KMS-11 (cell line): ENCODE results near the gene PCDHGB6.
"Not testable (repeated sequence)": the region's sequence is repeated elsewhere in the genome, so short reads cannot be mapped to it uniquely, and the experiment has no call there.

ENCODE experiments used
- H2AFZ ChIP-seq: fragments of 200-600 bp; sonication (generic); 2 replicates; pipeline ENCODE4 v1.6.1; 2016; ENCODE audit warnings: antibody characterized with exemption, mixed run types, low read depth
- H3K27ac ChIP-seq: fragments of 200-600 bp; sonication (generic); 2 replicates; pipeline ENCODE4 v1.6.1; 2016; ENCODE audit warnings: mild to moderate bottlenecking, mixed run types
- H3K27me3 ChIP-seq: fragments of 200-600 bp; sonication (generic); 2 replicates; pipeline ENCODE4 v1.6.1; 2017; ENCODE audit warnings: mild to moderate bottlenecking, low read depth, mixed run types, moderate library complexity; ENCODE audit not compliant: insufficient read depth
- H3K36me3 ChIP-seq: fragments of 200-600 bp; sonication (generic); 2 replicates; pipeline ENCODE4 v1.6.1; 2017; ENCODE audit warnings: mild to moderate bottlenecking, mixed run types; ENCODE audit not compliant: insufficient read depth
- H3K4me1 ChIP-seq: fragments of 200-600 bp; sonication (generic); 2 replicates; pipeline ENCODE4 v1.6.1; 2016; ENCODE audit warnings: mild to moderate bottlenecking, low read depth, mixed run types; ENCODE audit not compliant: poor library complexity, severe bottlenecking
- H3K4me2 ChIP-seq: fragments of 200-600 bp; sonication (generic); 2 replicates; pipeline ENCODE4 v1.7.0; 2016; ENCODE audit warnings: mild to moderate bottlenecking, mixed run types
- H3K4me3 ChIP-seq: fragments of 200-600 bp; sonication (generic); IDR thresholded peaks from 2 replicates; pipeline ENCODE4 v1.6.1; 2017; ENCODE audit warnings: low read depth, low read length, mixed read lengths; ENCODE audit not compliant: insufficient read depth
- H3K79me2 ChIP-seq: fragments of 200-600 bp; sonication (generic); 2 replicates; pipeline ENCODE4 v1.6.1; 2016; ENCODE audit warnings: low read depth, mixed run types; ENCODE audit not compliant: insufficient read depth
- H3K9ac ChIP-seq: fragments of 200-600 bp; sonication (generic); 2 replicates; pipeline ENCODE4 v1.6.1; 2016; ENCODE audit warnings: mild to moderate bottlenecking, mixed run types
- H4K20me1 ChIP-seq: fragments of 200-600 bp; sonication (generic); 2 replicates; pipeline ENCODE4 v1.6.1; 2016; ENCODE audit warnings: mild to moderate bottlenecking, mixed run types; ENCODE audit not compliant: insufficient read depth
- TF ChIP-seq, protein P1 (sequence below): fragments of 200-600 bp; sonication (generic); conservative IDR thresholded peaks from 2 replicates; pipeline ENCODE4 v1.6.1; 2017; ENCODE audit warnings: low read depth, mild to moderate bottlenecking, antibody characterized with exemption, low read length, moderate library complexity, mixed read lengths

PCDHGB6 gene

DNA sequence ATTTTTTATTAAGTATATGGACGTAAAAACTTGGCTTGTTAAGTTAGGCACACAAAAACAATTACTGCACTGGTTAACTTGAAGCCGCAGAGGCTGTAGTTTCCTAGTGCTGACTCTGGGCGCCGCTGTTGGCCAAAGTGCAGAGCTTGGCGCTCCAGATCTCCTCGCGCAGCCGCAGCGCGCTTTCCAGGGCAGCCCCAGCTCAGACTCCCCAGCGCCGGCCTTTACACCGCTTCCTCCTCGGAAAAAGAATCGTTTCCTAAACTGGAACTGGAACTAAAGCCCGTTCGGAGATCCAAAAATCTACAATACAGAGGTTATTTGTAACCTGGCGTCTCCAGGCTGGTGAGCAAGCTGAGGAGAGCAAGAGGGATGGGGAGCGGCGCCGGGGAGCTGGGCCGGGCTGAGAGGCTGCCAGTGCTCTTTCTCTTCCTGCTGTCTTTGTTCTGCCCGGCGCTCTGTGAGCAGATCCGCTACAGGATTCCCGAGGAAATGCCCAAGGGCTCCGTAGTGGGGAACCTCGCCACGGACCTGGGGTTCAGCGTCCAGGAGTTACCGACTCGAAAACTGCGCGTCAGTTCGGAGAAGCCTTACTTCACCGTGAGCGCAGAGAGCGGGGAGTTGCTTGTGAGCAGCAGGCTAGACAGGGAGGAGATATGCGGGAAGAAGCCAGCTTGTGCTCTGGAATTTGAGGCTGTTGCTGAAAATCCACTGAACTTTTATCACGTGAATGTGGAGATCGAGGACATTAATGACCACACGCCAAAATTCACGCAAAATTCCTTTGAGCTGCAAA lies 9.9 kb upstream of the PCDHGB6 start, which contains the start of gene PCDHGB5:
Gene PCDHGB5, plus strand, starts transcription at position 192 of the 796 bp plus-strand sequence. Its CDS starts 181 bp downstream, at position 373.
- not testable (repeated sequence) for H3K4me3 ChIP-seq, H4K20me1 ChIP-seq, H3K27me3 ChIP-seq, H3K4me2 ChIP-seq, H2AFZ ChIP-seq, H3K36me3 ChIP-seq, H3K9ac ChIP-seq, H3K27ac ChIP-seq, H3K79me2 ChIP-seq, H3K4me1 ChIP-seq
- TF ChIP-seq, protein P1, sequence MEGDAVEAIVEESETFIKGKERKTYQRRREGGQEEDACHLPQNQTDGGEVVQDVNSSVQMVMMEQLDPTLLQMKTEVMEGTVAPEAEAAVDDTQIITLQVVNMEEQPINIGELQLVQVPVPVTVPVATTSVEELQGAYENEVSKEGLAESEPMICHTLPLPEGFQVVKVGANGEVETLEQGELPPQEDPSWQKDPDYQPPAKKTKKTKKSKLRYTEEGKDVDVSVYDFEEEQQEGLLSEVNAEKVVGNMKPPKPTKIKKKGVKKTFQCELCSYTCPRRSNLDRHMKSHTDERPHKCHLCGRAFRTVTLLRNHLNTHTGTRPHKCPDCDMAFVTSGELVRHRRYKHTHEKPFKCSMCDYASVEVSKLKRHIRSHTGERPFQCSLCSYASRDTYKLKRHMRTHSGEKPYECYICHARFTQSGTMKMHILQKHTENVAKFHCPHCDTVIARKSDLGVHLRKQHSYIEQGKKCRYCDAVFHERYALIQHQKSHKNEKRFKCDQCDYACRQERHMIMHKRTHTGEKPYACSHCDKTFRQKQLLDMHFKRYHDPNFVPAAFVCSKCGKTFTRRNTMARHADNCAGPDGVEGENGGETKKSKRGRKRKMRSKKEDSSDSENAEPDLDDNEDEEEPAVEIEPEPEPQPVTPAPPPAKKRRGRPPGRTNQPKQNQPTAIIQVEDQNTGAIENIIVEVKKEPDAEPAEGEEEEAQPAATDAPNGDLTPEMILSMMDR = peak; percentile 47

DNA sequence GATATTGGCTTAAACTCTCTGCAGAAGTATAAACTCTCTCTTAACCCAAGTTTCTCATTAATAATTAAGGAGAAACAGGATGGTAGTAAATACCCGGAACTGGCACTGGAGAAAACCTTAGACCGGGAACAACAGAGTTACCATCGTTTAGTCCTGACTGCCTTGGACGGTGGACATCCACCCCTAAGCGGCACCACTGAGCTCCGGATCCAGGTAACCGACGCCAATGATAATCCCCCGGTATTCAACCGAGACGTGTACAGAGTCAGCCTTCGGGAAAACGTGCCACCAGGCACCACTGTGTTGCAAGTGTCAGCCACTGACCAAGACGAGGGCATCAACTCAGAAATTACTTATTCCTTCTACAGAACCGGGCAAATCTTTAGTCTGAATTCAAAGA lies 9.2 kb upstream of the PCDHGB6 start:
- Histone ChIP-seq H3K27ac (no peak overlapping the region), H3K4me2 (no peak overlapping the region), H3K79me2 (no peaks in the 10 kb centered on the region), H3K9ac (no peak overlapping the region), H3K27me3 (no peaks in the 10 kb centered on the region), H3K36me3 (no peaks in the 10 kb centered on the region), H2AFZ (no peak overlapping the region), H3K4me1 (no peaks in the 10 kb centered on the region), H4K20me1 (no peaks in the 10 kb centered on the region), H3K4me3 (no peak overlapping the region)
- TF ChIP-seq, protein P1 = no peak

DNA sequence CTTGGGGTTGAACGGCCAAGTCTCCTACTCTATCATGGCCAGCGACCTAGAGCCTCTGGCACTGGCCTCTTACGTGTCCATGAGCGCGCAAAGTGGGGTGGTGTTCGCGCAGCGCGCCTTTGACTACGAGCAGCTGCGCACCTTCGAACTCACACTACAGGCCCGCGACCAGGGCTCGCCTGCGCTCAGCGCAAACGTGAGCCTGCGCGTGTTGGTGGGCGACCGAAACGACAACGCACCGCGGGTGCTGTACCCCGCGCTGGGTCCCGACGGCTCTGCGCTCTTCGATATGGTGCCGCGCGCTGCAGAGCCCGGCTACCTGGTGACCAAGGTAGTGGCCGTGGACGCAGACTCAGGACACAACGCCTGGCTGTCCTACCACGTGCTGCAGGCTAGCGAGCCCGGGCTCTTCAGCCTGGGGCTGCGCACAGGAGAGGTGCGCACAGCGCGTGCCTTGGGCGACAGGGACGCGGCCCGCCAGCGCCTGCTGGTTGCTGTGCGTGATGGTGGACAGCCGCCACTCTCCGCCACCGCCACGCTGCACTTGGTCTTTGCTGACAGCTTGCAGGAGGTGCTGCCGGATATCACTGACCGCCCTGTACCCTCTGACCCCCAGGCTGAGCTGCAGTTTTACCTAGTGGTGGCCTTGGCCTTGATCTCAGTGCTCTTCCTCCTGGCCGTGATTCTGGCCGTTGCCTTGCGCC lies 8.1 kb upstream of the PCDHGB6 start:
- Histone ChIP-seq H3K27me3 (no peaks in the 10 kb centered on the region), H4K20me1 (no peaks in the 10 kb centered on the region), H3K4me1 (no peaks in the 10 kb centered on the region), H3K27ac (no peak overlapping the region), H2AFZ (no peak overlapping the region), H3K9ac (no peak overlapping the region), H3K4me2 (no peak overlapping the region), H3K4me3 (no peak overlapping the region), H3K36me3 (no peaks in the 10 kb centered on the region), H3K79me2 (no peaks in the 10 kb centered on the region)
- TF ChIP-seq, protein P1 = no peak

DNA sequence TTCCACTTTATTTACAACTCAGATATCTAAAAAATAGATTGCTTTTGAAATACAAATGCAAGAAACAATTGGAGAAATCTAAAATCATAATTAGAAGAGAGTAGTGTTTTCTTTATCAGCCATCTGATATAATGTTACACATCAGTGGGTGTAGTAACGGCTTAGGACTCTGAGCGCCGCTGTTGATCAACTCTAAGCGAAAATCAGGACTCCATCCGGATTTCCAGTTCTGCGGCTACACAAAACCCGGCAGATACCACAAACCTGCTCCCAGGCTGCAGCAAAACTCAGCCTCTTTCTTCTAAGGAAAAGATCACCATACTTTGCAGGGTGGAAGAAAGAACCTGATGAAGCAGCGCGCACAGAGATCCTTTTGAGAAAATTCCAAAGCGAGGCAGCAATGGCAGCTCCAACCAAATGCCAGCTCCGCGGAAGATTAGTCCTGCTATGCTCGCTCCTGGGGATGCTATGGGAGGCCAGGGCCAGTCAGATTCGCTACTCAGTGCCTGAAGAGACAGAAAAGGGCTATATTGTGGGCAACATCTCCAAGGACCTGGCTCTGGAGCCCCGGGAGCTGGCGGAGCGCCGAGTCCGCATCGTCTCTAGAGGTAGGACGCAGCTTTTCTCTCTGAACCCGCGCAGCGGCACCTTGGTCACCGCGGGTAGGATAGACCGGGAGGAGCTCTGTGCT lies 5.1 kb upstream of the PCDHGB6 start, which contains the start of gene PCDHGA9:
Gene PCDHGA9, plus strand, starts transcription at position 226 of the 691 bp plus-strand sequence. Its CDS starts 175 bp downstream, at position 401.
- no peaks in the 10 kb centered on the region for H4K20me1 ChIP-seq
- H3K4me2 ChIP-seq = no peak within 1 kb of the TSS
- H3K27me3 ChIP-seq = no peaks in the 10 kb centered on the region
- H3K36me3 ChIP-seq = no peaks in the 10 kb centered on the region
- no peak within 1 kb of the TSS for H3K9ac ChIP-seq
- no peak within 1 kb of the TSS for H3K4me3 ChIP-seq
- no peak within 1 kb of the TSS for H2AFZ ChIP-seq
- TF ChIP-seq, protein P1 = no peak
- no peak within 1 kb of the TSS for H3K27ac ChIP-seq
- no peaks in the 10 kb centered on the region for H3K4me1 ChIP-seq
- H3K79me2 ChIP-seq = no peaks in the 10 kb centered on the region
